ENCODE measurements around the gene PHC2. TPM values are rescaled to one million over a fixed set of nuclear protein-coding genes. Genes with fewer than 3 reads are reported as not detected.

The PHC2 gene
- total RNA-seq, 1 experiment from 2014 or later = 9.4 TPM

- no peak overlapping the region for H4K5ac ChIP-seq (ENCODE audit: insufficient read length, low read depth, low read length)
- no peaks in the 10 kb centered on the region; a peak in 1 of 5 replicates for H3K9me3 Mint-ChIP-seq
Measured at GRCh38 chr1:33287317-33287716, 143.6 kb downstream of the PHC2 start.

More at GRCh38 chr1:33287317-33287716, 143.6 kb downstream of the PHC2 start:
- Histone ChIP-seq H3K23me2 (ENCODE audit: insufficient read length, low read depth, low read length, poor library complexity, severe bottlenecking) (no peaks in the 10 kb centered on the region), H2AK5ac (ENCODE audit: insufficient read length, low read length) (no peak overlapping the region), H3K18ac (ENCODE audit: insufficient read length, low read depth, low read length) (no peak overlapping the region), H3K79me2 (ENCODE audit: insufficient read depth, low read length) (no peaks in the 10 kb centered on the region), H4K20me1 (ENCODE audit: control insufficient read depth, insufficient read depth, insufficient read length) (no peaks in the 10 kb centered on the region), H3K4ac (ENCODE audit: low read depth, low read length) (no peak overlapping the region), H4K91ac (ENCODE audit: insufficient read length, low read depth, low read length) (no peak overlapping the region), H3K23ac (ENCODE audit: insufficient read length, low read depth, low read length) (no peak overlapping the region), H3K14ac (ENCODE audit: insufficient read depth, low read length) (no peak overlapping the region), H3K27ac (ENCODE audit: insufficient read length, low read depth, low read length) (no peak overlapping the region), H2BK15ac (ENCODE audit: low read depth, low read length) (no peak overlapping the region), H2BK120ac (ENCODE audit: low read depth, low read length, poor library complexity, severe bottlenecking) (no peak overlapping the region), H3K9me3 (ENCODE audit: control insufficient read depth, low read depth, low read length) (no peaks in the 10 kb centered on the region), H3K56ac (ENCODE audit: insufficient read length, low read depth, low read length) (no peak overlapping the region), H2BK20ac (ENCODE audit: low read depth, low read length, poor library complexity, severe bottlenecking) (no peak overlapping the region), H2AFZ (ENCODE audit: low read length) (no peak overlapping the region), H3K27me3 (ENCODE audit: insufficient read depth, low read length) (no peaks in the 10 kb centered on the region), H3T11ph (ENCODE audit: low read length) (no peak overlapping the region), H3K79me1 (ENCODE audit: insufficient read depth, low read depth, low read length, poor library complexity, severe bottlenecking) (no peaks in the 10 kb centered on the region), H2BK12ac (ENCODE audit: insufficient read length, low read depth, low read length) (no peak overlapping the region), H3K4me1 (ENCODE audit: insufficient read depth, low read length) (no peaks in the 10 kb centered on the region), H4K8ac (replicated peaks; ENCODE audit: insufficient read length, low read depth, low read length) (no peak overlapping the region), H3K4me2 (ENCODE audit: insufficient read depth, insufficient read length, low read length) (no peak overlapping the region), H2BK5ac (ENCODE audit: insufficient read length, low read length) (no peak overlapping the region), H3K9ac (ENCODE audit: extremely low read depth, insufficient read length, low read length) (no peak overlapping the region)
- Mint-ChIP-seq H3K4me3 (no peak overlapping the region), H3K27me3 (ENCODE audit: low read depth) (no peaks in the 10 kb centered on the region; the same call in 1 of the 2 replicates), H3K4me1 (no peaks in the 10 kb centered on the region), H3K27ac (no peak overlapping the region; a peak in 1 of 7 replicates), H3K36me3 (ENCODE audit: insufficient read depth in 1 of 3, low read depth in 3 of 3) (peaks cover 14 to 32% (median 29%) of the 10 kb centered on the region in 3 experiments; a peak in 6 of 7 replicates)
- no peak for DNase-seq
- WGBS (ENCODE audit: extremely low coverage, insufficient read length, low lambda C conversion rate) = no CpG with 5 or more reads among the region's 2 CpGs
- no peak for TF ChIP-seq CTCF (conservative IDR thresholded peaks at IDR 0.05)

All from H9 (cell line).